AG10803 (cell line): Measurements from ENCODE around the gene ABCB4.
A peak's percentile ranks its signal among the peaks of the same experiment; 100 is the strongest.
"Not testable (repeated sequence)": the region's sequence is repeated elsewhere in the genome, so short reads cannot be mapped to it uniquely, and the experiment has no call there.

Experiments
- DNase-seq: peaks from one replicate; pipeline ENCODE4 v3.0.0; 2010; ENCODE audit warnings: low read depth
- H3K4me3 ChIP-seq: 2 replicates; pipeline ENCODE4 v1.5.1; 2011; ENCODE audit warnings: mild to moderate bottlenecking, low read length, control low read depth
- CTCF ChIP-seq: conservative IDR thresholded peaks from 2 replicates; pipeline ENCODE4 v1.5.1; 2011; ENCODE audit warnings: mild to moderate bottlenecking, low read length, control low read depth, inconsistent platforms

The ABCB4 gene

GRCh38 chr7:87463982-87464381 is 11.5 kb downstream of the ABCB4 start:
- no peak for TF ChIP-seq CTCF
- DNase-seq = no peak
- no peak overlapping the region for H3K4me3 ChIP-seq

- DNase-seq, H3K4me3 ChIP-seq: not testable (repeated sequence)
Observed at GRCh38 chr7:87460444-87460843, 15.0 kb downstream of the ABCB4 start.

GRCh38 chr7:87459941-87460340 is 15.5 kb downstream of the ABCB4 start:
- H3K4me3 ChIP-seq = no peak overlapping the region
- DNase-seq = no peak
- no peak for TF ChIP-seq CTCF

GRCh38 chr7:87458148-87458547 is 17.3 kb downstream of the ABCB4 start:
- no peak overlapping the region for H3K4me3 ChIP-seq
- DNase-seq = no peak
- no peak for TF ChIP-seq CTCF

GRCh38 chr7:87456247-87456646 is 19.2 kb downstream of the ABCB4 start:
- no peak for TF ChIP-seq CTCF
- no peak for DNase-seq
- H3K4me3 ChIP-seq = no peak overlapping the region

GRCh38 chr7:87452279-87452678 is 23.2 kb downstream of the ABCB4 start:
- TF ChIP-seq CTCF = 0 out of 2 replicates have a peak, but pooled peaks have one; percentile 4

GRCh38 chr7:87451187-87451586 is 24.3 kb downstream of the ABCB4 start:
- H3K4me3 ChIP-seq = no peak overlapping the region
- DNase-seq = no peak

More at GRCh38 chr7:87452279-87452678, 23.2 kb downstream of the ABCB4 start:
- H3K4me3 ChIP-seq = no peak overlapping the region
- DNase-seq = no peak

More at GRCh38 chr7:87451187-87451586, 24.3 kb downstream of the ABCB4 start:
- TF ChIP-seq CTCF = no peak
